Fibroblast of mammary gland (primary cell): ENCODE measurements around the gene COL28A1.

Experiments used
- DNase-seq: peaks from one replicate; pipeline ENCODE4 v3.0.0-alpha.2; 2010; ENCODE audit warnings: low read depth
- H3K4me3 ChIP-seq: 2 replicates; pipeline ENCODE4 v1.5.1; 2011; ENCODE audit warnings: low read depth, mild to moderate bottlenecking, low read length, moderate library complexity; ENCODE audit not compliant: control insufficient read depth
- CTCF ChIP-seq: conservative IDR thresholded peaks from 2 replicates; pipeline ENCODE4 v1.5.1; 2011; ENCODE audit warnings: low read depth, low read length, inconsistent platforms; ENCODE audit not compliant: control insufficient read depth, insufficient read depth

The COL28A1 gene

GRCh38 chr7:7554021-7554432 lies 18.4 kb upstream of the COL28A1 start:
- no peak for TF ChIP-seq CTCF
- no peak overlapping the region for H3K4me3 ChIP-seq
- peak; percentile 91 for DNase-seq

- DNase-seq, result peak; percentile 60
- no peak overlapping the region for H3K4me3 ChIP-seq
- TF ChIP-seq CTCF, result no peak
These were observed 17.7 kb upstream of the COL28A1 start for GRCh38 chr7:7553386-7553785.

GRCh38 chr7:7552199-7552598 lies 16.5 kb upstream of the COL28A1 start:
- no peak for DNase-seq
- TF ChIP-seq CTCF, result no peak
- H3K4me3 ChIP-seq, result no peak overlapping the region

GRCh38 chr7:7550663-7551062 lies 15.0 kb upstream of the COL28A1 start:
- no peak for DNase-seq
- no peak for TF ChIP-seq CTCF
- H3K4me3 ChIP-seq, result no peak overlapping the region

- no peak for TF ChIP-seq CTCF
- DNase-seq, result no peak
These were observed 12.7 kb upstream of the COL28A1 start for GRCh38 chr7:7548407-7548806.

GRCh38 chr7:7542251-7542835 lies 6.7 kb upstream of the COL28A1 start:
- TF ChIP-seq CTCF, result no peak
- no peak overlapping the region for H3K4me3 ChIP-seq
- no peak for DNase-seq

More at GRCh38 chr7:7548407-7548806, 12.7 kb upstream of the COL28A1 start:
- no peak overlapping the region for H3K4me3 ChIP-seq

- no peak overlapping the region for H3K4me3 ChIP-seq
- no peak for TF ChIP-seq CTCF
These were observed 4.0 kb upstream of the COL28A1 start for GRCh38 chr7:7539711-7540110.

More at GRCh38 chr7:7539711-7540110, 4.0 kb upstream of the COL28A1 start:
- no peak for DNase-seq
